ENCODE results near the gene MAP3K9.
"Not testable (repeated sequence)": the region's sequence is repeated elsewhere in the genome, so short reads cannot be mapped to it uniquely, and the experiment has no call there.

MAP3K9 gene

DNA sequence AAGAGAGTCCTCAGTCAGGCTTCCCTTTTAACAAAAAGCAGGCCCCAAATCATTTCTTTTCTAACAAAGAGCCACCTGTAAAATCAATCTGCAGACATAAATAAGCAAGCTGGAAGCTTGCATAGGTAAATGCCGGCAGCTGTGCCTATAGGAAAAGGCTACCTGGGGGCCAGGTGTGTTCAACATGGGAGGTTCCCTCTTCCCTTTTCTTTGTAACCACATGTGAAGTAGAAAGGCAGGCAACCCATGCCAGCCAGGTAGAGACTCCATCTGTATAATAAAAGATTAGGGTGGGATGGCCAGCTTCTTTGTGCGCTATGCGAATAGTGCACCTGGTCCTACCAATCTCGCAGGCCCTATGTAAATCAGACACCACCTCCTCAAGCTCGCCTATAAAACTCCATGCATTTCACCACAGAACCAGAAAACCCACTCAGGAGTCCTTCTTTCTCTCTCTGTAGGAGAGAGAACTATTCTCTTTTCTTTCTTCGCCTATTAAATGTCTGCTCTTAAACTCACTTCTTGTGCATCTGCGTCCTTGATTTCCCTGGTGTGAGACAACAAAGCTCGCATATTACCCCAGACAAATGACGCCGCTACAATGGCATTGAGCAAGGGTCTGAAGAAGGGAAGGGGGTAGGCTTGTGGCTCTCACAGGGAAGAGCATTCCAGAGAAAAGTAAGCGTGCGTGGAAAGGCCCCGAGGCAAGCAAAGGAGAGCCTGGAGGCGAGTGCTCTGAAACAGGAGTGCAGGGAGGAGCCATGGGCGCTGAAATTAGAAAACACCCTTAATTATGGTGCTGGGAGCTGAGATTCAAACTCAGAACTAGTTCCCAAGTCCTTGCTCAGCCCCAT lies 100.4 kb downstream of the MAP3K9 start:
- Histone ChIP-seq H3K27me3 (peaks cover 0 to 17% of the 10 kb centered on the region in 2 donors), H3K36me3 (no peaks in the 10 kb centered on the region), H3K4me1 (peaks cover 0 to 13% (median 10%) of the 10 kb centered on the region in 4 donors), H3K4me3 (no peak overlapping the region), H3K27ac (no peak overlapping the region), H3K9me3 (no peaks in the 10 kb centered on the region)
- intact Hi-C loops (cut with DNase I; ENCODE audit: low total_unique reads): no loop called here
- DNase-seq: no peak
- TF ChIP-seq, protein P1, sequence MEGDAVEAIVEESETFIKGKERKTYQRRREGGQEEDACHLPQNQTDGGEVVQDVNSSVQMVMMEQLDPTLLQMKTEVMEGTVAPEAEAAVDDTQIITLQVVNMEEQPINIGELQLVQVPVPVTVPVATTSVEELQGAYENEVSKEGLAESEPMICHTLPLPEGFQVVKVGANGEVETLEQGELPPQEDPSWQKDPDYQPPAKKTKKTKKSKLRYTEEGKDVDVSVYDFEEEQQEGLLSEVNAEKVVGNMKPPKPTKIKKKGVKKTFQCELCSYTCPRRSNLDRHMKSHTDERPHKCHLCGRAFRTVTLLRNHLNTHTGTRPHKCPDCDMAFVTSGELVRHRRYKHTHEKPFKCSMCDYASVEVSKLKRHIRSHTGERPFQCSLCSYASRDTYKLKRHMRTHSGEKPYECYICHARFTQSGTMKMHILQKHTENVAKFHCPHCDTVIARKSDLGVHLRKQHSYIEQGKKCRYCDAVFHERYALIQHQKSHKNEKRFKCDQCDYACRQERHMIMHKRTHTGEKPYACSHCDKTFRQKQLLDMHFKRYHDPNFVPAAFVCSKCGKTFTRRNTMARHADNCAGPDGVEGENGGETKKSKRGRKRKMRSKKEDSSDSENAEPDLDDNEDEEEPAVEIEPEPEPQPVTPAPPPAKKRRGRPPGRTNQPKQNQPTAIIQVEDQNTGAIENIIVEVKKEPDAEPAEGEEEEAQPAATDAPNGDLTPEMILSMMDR (IDR thresholded peaks at IDR 0.05): no peak

GRCh38 chr14:70707138-70708038 lies 101.9 kb downstream of the MAP3K9 start:
- intact Hi-C loops (cut with DNase I; ENCODE audit: low total_unique reads): no loop called here
- no peaks in the 10 kb centered on the region for H3K36me3 ChIP-seq

GRCh38 chr14:70706177-70706576 lies 103.1 kb downstream of the MAP3K9 start:
- TF ChIP-seq, protein P1 (IDR thresholded peaks at IDR 0.05): no peak
- Histone ChIP-seq H3K9me3 (no peaks in the 10 kb centered on the region), H3K36me3 (no peaks in the 10 kb centered on the region), H3K4me3 (no peak overlapping the region), H3K27me3 (peaks cover 0 to 17% of the 10 kb centered on the region in 2 donors), H3K27ac (no peak overlapping the region), H3K4me1 (no peaks in the 10 kb centered on the region)
- peak in 1 of 2 donors; percentile 6 for DNase-seq
- intact Hi-C loops (cut with DNase I; ENCODE audit: low total_unique reads): no loop called here

More at GRCh38 chr14:70707138-70708038, 101.9 kb downstream of the MAP3K9 start:
- Histone ChIP-seq H3K4me3 (no peak overlapping the region), H3K27ac (no peak overlapping the region), H3K9me3 (no peaks in the 10 kb centered on the region), H3K27me3 (peaks cover 0 to 17% of the 10 kb centered on the region in 2 donors), H3K4me1 (no peaks in the 10 kb centered on the region)
- TF ChIP-seq, protein P1 (IDR thresholded peaks at IDR 0.05): no peak
- DNase-seq: peak in 1 of 2 donors; percentile 41

DNA sequence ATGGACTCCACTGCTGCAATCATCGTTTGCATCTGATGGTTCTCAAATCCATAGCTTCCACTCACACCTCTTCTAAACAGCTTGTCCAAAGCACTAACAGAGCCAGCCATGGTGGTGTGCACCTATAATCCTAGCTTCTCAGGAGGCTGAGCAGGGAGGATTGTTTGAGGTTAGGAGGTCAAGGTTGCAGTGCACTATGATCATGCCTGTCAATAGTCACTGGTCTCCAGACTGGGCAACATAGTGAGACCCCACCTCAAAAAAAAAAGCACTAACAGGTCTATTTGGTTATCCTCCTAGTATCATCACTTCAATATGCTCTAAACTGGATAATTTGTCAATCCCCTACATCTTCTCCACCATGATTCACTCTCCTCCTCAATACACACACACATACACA lies 104.4 kb downstream of the MAP3K9 start:
- intact Hi-C loops (cut with DNase I; ENCODE audit: low total_unique reads): no loop called here
- Histone ChIP-seq H3K9me3 (no peaks in the 10 kb centered on the region), H3K4me1 (no peaks in the 10 kb centered on the region), H3K4me3 (no peak overlapping the region), H3K27me3 (peaks cover 0 to 17% of the 10 kb centered on the region in 2 donors), H3K27ac (no peak overlapping the region), H3K36me3 (no peaks in the 10 kb centered on the region)
- TF ChIP-seq, protein P1 (IDR thresholded peaks at IDR 0.05): no peak
- DNase-seq: no peak

- H3K27ac ChIP-seq; H3K36me3 ChIP-seq; H3K4me1 ChIP-seq; DNase-seq; H3K9me3 ChIP-seq; H3K4me3 ChIP-seq; intact Hi-C loops (cut with DNase I; ENCODE audit: low total_unique reads): not testable (repeated sequence)
- H3K27me3 ChIP-seq: peaks cover 0 to 16% of the 10 kb centered on the region in 2 donors
Observed at GRCh38 chr14:70703621-70704168, 105.6 kb downstream of the MAP3K9 start.
